OCI-LY1 (cell line): ENCODE measurements around the gene GRK4.

Experiments
- H2AFZ ChIP-seq: fragments of 200-600 bp; sonication (generic), shearing (Covaris generic); 2 replicates; pipeline ENCODE4 v1.6.0; 2014; ENCODE audit warnings: antibody characterized with exemption, mild to moderate bottlenecking, low read length
- H3F3A ChIP-seq: fragments of 200-600 bp; sonication (generic), shearing (Covaris generic); 2 replicates; pipeline ENCODE4 v1.6.0; 2014; ENCODE audit warnings: mild to moderate bottlenecking, antibody characterized with exemption, low read length, moderate library complexity; ENCODE audit not compliant: insufficient read depth
- H3K27ac ChIP-seq: fragments of 200-600 bp; sonication (generic); 2 replicates; pipeline ENCODE4 v1.5.1; 2014; ENCODE audit warnings: low read length, mixed run types, mild to moderate bottlenecking, low read depth; ENCODE audit not compliant: poor library complexity, severe bottlenecking
- H3K27me3 ChIP-seq: fragments of 200-600 bp; sonication (generic); 2 replicates; pipeline ENCODE4 v1.6.0; 2014; ENCODE audit warnings: antibody characterized with exemption, mild to moderate bottlenecking, low read length, moderate library complexity; ENCODE audit not compliant: insufficient read depth
- H3K36me3 ChIP-seq: fragments of 200-600 bp; sonication (generic); 2 replicates; pipeline ENCODE4 v1.6.1; 2014; ENCODE audit warnings: mild to moderate bottlenecking, antibody characterized with exemption, low read length, moderate library complexity, mixed read lengths; ENCODE audit not compliant: insufficient read depth
- H3K4me1 ChIP-seq: fragments of 200-600 bp; sonication (generic); 2 replicates; pipeline ENCODE4 v1.5.1; 2014; ENCODE audit warnings: mild to moderate bottlenecking, low read length, moderate library complexity; ENCODE audit not compliant: insufficient read depth, severe bottlenecking
- H3K4me2 ChIP-seq: fragments of 200-600 bp; sonication (generic), shearing (Covaris generic); 2 replicates; pipeline ENCODE4 v1.6.1; 2014; ENCODE audit warnings: low read length
- H3K4me3 ChIP-seq: fragments of 200-600 bp; sonication (generic); 2 replicates; pipeline ENCODE4 v1.5.1; 2014; ENCODE audit warnings: low read length, low read depth, mild to moderate bottlenecking, mixed read lengths; ENCODE audit not compliant: poor library complexity, severe bottlenecking
- H3K79me2 ChIP-seq: fragments of 200-600 bp; shearing (Covaris generic); 2 replicates; pipeline ENCODE4 v1.6.1; 2016; ENCODE audit warnings: mixed run types, low read length, mixed read lengths; ENCODE audit not compliant: insufficient read depth
- H3K9ac ChIP-seq: fragments of 200-600 bp; sonication (generic), shearing (Covaris generic); 2 replicates; pipeline ENCODE4 v1.6.1; 2014; ENCODE audit warnings: mild to moderate bottlenecking, low read length, mixed read lengths
- H3K9me2 ChIP-seq: fragments of 200-600 bp; sonication (generic), shearing (Covaris generic); 2 replicates; pipeline ENCODE4 v1.6.1; 2014; ENCODE audit warnings: low read depth, mild to moderate bottlenecking, low read length, mixed read lengths
- H3K9me3 ChIP-seq: fragments of 200-600 bp; shearing (Covaris generic); 2 replicates; pipeline ENCODE4 v1.6.1; 2014; ENCODE audit warnings: low read length, mixed read lengths
- H4K20me1 ChIP-seq: fragments of 200-600 bp; sonication (generic), shearing (Covaris generic); 2 replicates; pipeline ENCODE4 v1.6.0; 2016; ENCODE audit warnings: mild to moderate bottlenecking, low read length; ENCODE audit not compliant: insufficient read depth
- CTCF ChIP-seq: fragments of 200-600 bp; sonication (generic), shearing (Covaris generic); IDR thresholded peaks from 2 replicates; pipeline ENCODE4 v1.5.1; 2017; ENCODE audit warnings: mild to moderate bottlenecking, antibody characterized with exemption, low read length, moderate library complexity, mixed read lengths
- EZH2 ChIP-seq: fragments of 200-600 bp; sonication (generic), shearing (Covaris generic); IDR thresholded peaks from 2 replicates; pipeline ENCODE4 v1.8.0; 2017; ENCODE audit warnings: borderline replicate concordance, mixed run types, mild to moderate bottlenecking, antibody characterized with exemption, low read length, moderate library complexity, mixed read lengths

Gene GRK4

GRCh38 chr4:3022112-3022511, 58.7 kb downstream of the GRK4 start:
- H2AFZ ChIP-seq: no peak overlapping the region
- H3F3A ChIP-seq: no peaks in the 10 kb centered on the region
- no peak overlapping the region for H3K9ac ChIP-seq
- no peaks in the 10 kb centered on the region for H3K27me3 ChIP-seq
- no peaks in the 10 kb centered on the region for H3K9me3 ChIP-seq
- H3K4me2 ChIP-seq: no peak overlapping the region
- H3K4me3 ChIP-seq: no peak overlapping the region
- H3K27ac ChIP-seq: no peak overlapping the region
- no peaks in the 10 kb centered on the region for H4K20me1 ChIP-seq
- no peaks in the 10 kb centered on the region for H3K4me1 ChIP-seq
- H3K79me2 ChIP-seq: no peaks in the 10 kb centered on the region
- H3K9me2 ChIP-seq: no peaks in the 10 kb centered on the region
- TF ChIP-seq EZH2 (no peak), CTCF (no peak)
- no peaks in the 10 kb centered on the region for H3K36me3 ChIP-seq

GRCh38 chr4:3022651-3023050, 59.3 kb downstream of the GRK4 start:
- Histone ChIP-seq H3K27me3 (no peaks in the 10 kb centered on the region), H3K27ac (no peak overlapping the region), H3F3A (no peaks in the 10 kb centered on the region), H3K4me2 (no peak overlapping the region), H2AFZ (no peak overlapping the region), H3K36me3 (no peaks in the 10 kb centered on the region), H3K4me3 (no peak overlapping the region), H3K4me1 (no peaks in the 10 kb centered on the region), H3K9me2 (no peaks in the 10 kb centered on the region), H4K20me1 (no peaks in the 10 kb centered on the region), H3K79me2 (no peaks in the 10 kb centered on the region), H3K9ac (no peak overlapping the region), H3K9me3 (no peaks in the 10 kb centered on the region)
- TF ChIP-seq CTCF: no peak
- TF ChIP-seq EZH2: no peak

GRCh38 chr4:3025881-3026280, 62.5 kb downstream of the GRK4 start:
- H3K36me3 ChIP-seq: no peaks in the 10 kb centered on the region
- H3F3A ChIP-seq: no peaks in the 10 kb centered on the region
- H2AFZ ChIP-seq: no peak overlapping the region
- TF ChIP-seq EZH2: no peak
- no peak for TF ChIP-seq CTCF
- no peak overlapping the region for H3K27ac ChIP-seq
- H3K79me2 ChIP-seq: no peaks in the 10 kb centered on the region
- no peak overlapping the region for H3K4me3 ChIP-seq
- H4K20me1 ChIP-seq: no peaks in the 10 kb centered on the region
- H3K9me2 ChIP-seq: no peaks in the 10 kb centered on the region
- H3K27me3 ChIP-seq: no peaks in the 10 kb centered on the region
- H3K4me1 ChIP-seq: no peaks in the 10 kb centered on the region
- no peak overlapping the region for H3K4me2 ChIP-seq
- no peaks in the 10 kb centered on the region for H3K9me3 ChIP-seq
- no peak overlapping the region for H3K9ac ChIP-seq
